A549 (cell line): Measurements from ENCODE around the gene RAB3B. TPM values are rescaled to one million over a fixed set of nuclear protein-coding genes. Genes with fewer than 3 reads are reported as not detected.

ENCODE experiments used
- ATAC-seq, 2 experiments: fragments of 200-7000 bp in 1 of 2; fragments of >200 bp in 1 of 2; cut with Nextera tagmentation in 1 of 2; cut with Tn5 transposase in 1 of 2; 3 replicates each; pipeline versions ENCODE4 v1.8.0 to v1.9.1; 2018 to 2020; ENCODE audit warnings: mild to moderate bottlenecking in 1 of 2, moderate library complexity in 1 of 2
- CTCF ChIA-PET: fragments of 300-600 bp; sonication (Branson Sonifier 250); formaldehyde crosslinking; extraction: SDS; loops from one replicate; lab custom pipeline; 2021; ENCODE audit warnings: antibody characterized with exemption, inconsistent platforms; lab: Yijun Ruan, JAX
- POLR2A ChIA-PET: fragments of 350-600 bp; formaldehyde crosslinking; extraction: SDS; loops from one replicate; lab custom pipeline; 2021; ENCODE audit warnings: antibody characterized with exemption, inconsistent platforms; lab: Yijun Ruan, JAX
- DNase-seq, 2 experiments: peaks; one replicate each; pipeline versions ENCODE4 v3.0.0 to v3.0.0-alpha.2; 2011 to 2016; ENCODE audit warnings: low read depth in 1 of 2, low spot score in 1 of 2
- FAIRE-seq: peaks from 2 replicates; lab custom pipeline; 2011; peaks lifted over from hg19 to GRCh38; lab: Jason Lieb, UNC
- H3K27ac ChIP-seq, 2 experiments: fragments of >200 bp; sonication (Bioruptor Twin); formaldehyde crosslinking; 3 replicates each; pipeline ENCODE4 v1.5.1; 2016 to 2017
- H3K4me1 ChIP-seq: fragments of >200 bp; sonication (Bioruptor Twin); formaldehyde crosslinking; 3 replicates; pipeline ENCODE4 v1.6.1; 2016
- H3K4me2 ChIP-seq: fragments of >200 bp; sonication (Bioruptor Twin); formaldehyde crosslinking; 3 replicates; pipeline ENCODE4 v1.6.1; 2016
- H3K4me3 ChIP-seq: fragments of >200 bp; sonication (Bioruptor Twin); formaldehyde crosslinking; 3 replicates; pipeline ENCODE4 v1.5.1; 2016
- H3K9me3 ChIP-seq: fragments of >200 bp; sonication (Bioruptor Twin); formaldehyde crosslinking; 3 replicates; pipeline ENCODE4 v1.6.1; 2016
- CHD4 ChIP-seq: fragments of 200-600 bp; sonication (generic); IDR thresholded peaks from 2 replicates; pipeline ENCODE4 v1.6.1; 2016; ENCODE audit warnings: antibody characterized with exemption, mild to moderate bottlenecking, borderline replicate concordance
- EP300 ChIP-seq, 2 experiments: fragments of >200 bp; sonication (Bioruptor Twin); formaldehyde crosslinking; IDR thresholded peaks; 2 replicates in 1 of 2; 3 replicates in 1 of 2; pipeline ENCODE4 v1.6.1; 2016 to 2017
- FOSL2 ChIP-seq, 2 experiments: fragments of 450-650 bp in 1 of 2; fragments of >200 bp in 1 of 2; sonication (Bioruptor Twin) in 1 of 2; formaldehyde crosslinking; IDR thresholded peaks; 2 replicates each; pipeline versions ENCODE4 v1.5.0 to v1.6.1; 2016 to 2020; ENCODE audit warnings: mild to moderate bottlenecking in 1 of 2, moderate library complexity in 1 of 2
- FOXS1 ChIP-seq: fragments of 250-450 bp; sonication (Bioruptor Pico); IDR thresholded peaks from 2 replicates; pipeline ENCODE4 v1.5.0; 2020; ENCODE audit warnings: mild to moderate bottlenecking, moderate library complexity
- GATA3 ChIP-seq: IDR thresholded peaks from 2 replicates; pipeline ENCODE4 v1.6.1; 2012; ENCODE audit warnings: borderline replicate concordance
- HEYL ChIP-seq: fragments of 250-450 bp; sonication (Bioruptor Pico); IDR thresholded peaks from 2 replicates; pipeline ENCODE4 v1.8.0; 2021; ENCODE audit warnings: mild to moderate bottlenecking, moderate library complexity
- HOXB5 ChIP-seq: fragments of 250-450 bp; sonication (Bioruptor Pico); IDR thresholded peaks from 2 replicates; pipeline ENCODE4 v1.5.0; 2020; ENCODE audit warnings: mild to moderate bottlenecking, moderate library complexity
- NPAS2 ChIP-seq: fragments of 250-450 bp; sonication (Bioruptor Pico); IDR thresholded peaks from 2 replicates; pipeline ENCODE4 v1.8.0; 2022; ENCODE audit warnings: mild to moderate bottlenecking, moderate library complexity, borderline replicate concordance
- RNF2 ChIP-seq: fragments of 200-600 bp; sonication (generic); IDR thresholded peaks from 2 replicates; pipeline ENCODE4 v1.6.1; 2016; ENCODE audit warnings: low read depth, mild to moderate bottlenecking, antibody characterized with exemption, moderate library complexity, borderline replicate concordance
- ZC3H11A ChIP-seq: fragments of 450-650 bp; IDR thresholded peaks from 2 replicates; pipeline ENCODE4 v1.6.1; 2014; ENCODE audit warnings: antibody characterized with exemption, mild to moderate bottlenecking
- ZFP36 ChIP-seq: fragments of 450-650 bp; IDR thresholded peaks from 2 replicates; pipeline ENCODE4 v1.6.1; 2014; ENCODE audit warnings: borderline replicate concordance; ENCODE audit not compliant: partially characterized antibody
- ZNF302 ChIP-seq: fragments of 250-450 bp; sonication (Bioruptor Pico); IDR thresholded peaks from 2 replicates; pipeline ENCODE4 v1.9.0; 2021; ENCODE audit warnings: inconsistent platforms, mild to moderate bottlenecking, moderate library complexity
- WGBS: methylation state at CpG from one replicate; pipeline ENCODE4 v1.1.6; 2017; ENCODE audit errors: missing lambda C conversion rate; 5-methylcytosine and 5-hydroxymethylcytosine counted together
- polyA plus RNA-seq, 4 experiments: library from polyadenylated mRNA; depleted of rRNA in 3 of 4; stranded (reverse); fragments of >200 nt; fragmentation: RNase III in 1 of 4; extraction: RNeasy Plus Mini Kit Qiagen cat#74134 plus additional on column Dnase treatment in 1 of 4; gene quantifications; 2 replicates in 3 of 4; 3 replicates in 1 of 4; pipeline ENCODE4 v1.2.3, GENCODE V29; 2011 to 2017
- TF ChIP-seq, protein P1 (sequence below): fragments of >200 bp; sonication (Bioruptor Twin); formaldehyde crosslinking; IDR thresholded peaks from 3 replicates; pipeline ENCODE4 v1.6.1; 2016
- TF ChIP-seq, protein P2 (sequence below): fragments of 250-450 bp; sonication (Bioruptor Pico); IDR thresholded peaks from 2 replicates; pipeline ENCODE4 v1.5.0; 2020; ENCODE audit warnings: low read depth, mild to moderate bottlenecking, moderate library complexity
- TF ChIP-seq, protein P3 (sequence below): IDR thresholded peaks from 2 replicates; pipeline ENCODE4 v1.6.1; 2012
- TF ChIP-seq, protein P4 (sequence below): fragments of >200 bp; sonication (Bioruptor Twin); formaldehyde crosslinking; IDR thresholded peaks from 2 replicates; pipeline ENCODE4 v1.6.1; 2016
- TF ChIP-seq, protein P5 (sequence below): fragments of 200-600 bp; sonication (generic); IDR thresholded peaks from 2 replicates; pipeline ENCODE4 v1.6.1; 2016; ENCODE audit warnings: antibody characterized with exemption, mild to moderate bottlenecking, moderate library complexity
- TF ChIP-seq, protein P6 (sequence below): fragments of 150-350 bp; IDR thresholded peaks from 2 replicates; pipeline ENCODE4 v1.6.1; 2014; ENCODE audit warnings: low read depth, mild to moderate bottlenecking, low read length
- TF ChIP-seq, protein P7 (sequence below): fragments of 250-450 bp; sonication (Bioruptor Pico); IDR thresholded peaks from 2 replicates; pipeline ENCODE4 v1.5.0; 2021; ENCODE audit warnings: mild to moderate bottlenecking, moderate library complexity, borderline replicate concordance

Gene RAB3B
- polyA plus RNA-seq, 2 of the 4 experiments (the other 2 are of a cell fraction), result 6.9 to 15.1 TPM

DNA sequence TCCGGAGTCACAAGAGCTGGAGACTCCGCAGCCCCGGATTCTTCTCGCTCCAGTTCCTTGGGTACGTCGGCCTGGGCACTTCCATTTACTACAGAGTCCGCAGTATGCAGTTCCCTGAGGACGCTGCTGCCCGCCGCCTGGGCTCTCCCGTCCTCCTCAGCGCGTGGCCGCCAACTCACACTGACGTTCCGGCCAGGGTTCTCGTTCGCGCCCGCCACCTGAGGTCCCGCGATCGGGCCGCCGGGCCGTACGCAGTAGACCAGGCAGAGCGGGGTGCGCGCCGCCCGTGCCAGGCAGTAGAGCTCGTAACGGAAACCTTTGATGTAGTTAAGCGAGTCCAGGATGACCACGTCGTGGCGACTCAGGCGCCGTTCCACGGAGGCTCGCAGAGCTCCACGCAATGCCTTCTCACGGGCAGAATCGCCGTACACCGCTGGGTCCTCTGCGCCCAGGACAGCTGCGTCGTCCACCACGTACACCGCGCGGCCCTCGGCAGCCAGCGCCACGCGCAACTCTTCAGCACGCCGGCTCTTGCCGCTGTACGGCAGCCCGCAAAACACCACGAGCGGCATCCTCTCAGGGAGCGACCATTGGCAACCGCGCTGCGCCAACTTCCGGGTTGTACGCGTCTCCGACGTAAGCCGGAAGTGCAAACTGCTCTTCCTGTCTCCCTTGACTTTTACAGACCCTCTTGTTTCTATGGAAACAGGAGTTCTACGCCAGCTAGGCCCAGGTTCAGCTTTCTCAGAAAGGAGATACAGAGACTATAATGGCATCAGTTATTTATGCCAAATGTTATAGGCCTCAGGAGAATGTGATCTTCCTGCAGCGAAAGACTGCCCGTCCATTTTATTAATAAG lies 42.9 kb upstream of the RAB3B start, which contains the start of gene KTI12 (continued):
- TF ChIP-seq, protein P1, sequence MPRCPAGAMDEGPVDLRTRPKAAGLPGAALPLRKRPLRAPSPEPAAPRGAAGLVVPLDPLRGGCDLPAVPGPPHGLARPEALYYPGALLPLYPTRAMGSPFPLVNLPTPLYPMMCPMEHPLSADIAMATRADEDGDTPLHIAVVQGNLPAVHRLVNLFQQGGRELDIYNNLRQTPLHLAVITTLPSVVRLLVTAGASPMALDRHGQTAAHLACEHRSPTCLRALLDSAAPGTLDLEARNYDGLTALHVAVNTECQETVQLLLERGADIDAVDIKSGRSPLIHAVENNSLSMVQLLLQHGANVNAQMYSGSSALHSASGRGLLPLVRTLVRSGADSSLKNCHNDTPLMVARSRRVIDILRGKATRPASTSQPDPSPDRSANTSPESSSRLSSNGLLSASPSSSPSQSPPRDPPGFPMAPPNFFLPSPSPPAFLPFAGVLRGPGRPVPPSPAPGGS, result 0 out of 3 replicates have a peak, but pooled peaks have one; percentile 32

DNA sequence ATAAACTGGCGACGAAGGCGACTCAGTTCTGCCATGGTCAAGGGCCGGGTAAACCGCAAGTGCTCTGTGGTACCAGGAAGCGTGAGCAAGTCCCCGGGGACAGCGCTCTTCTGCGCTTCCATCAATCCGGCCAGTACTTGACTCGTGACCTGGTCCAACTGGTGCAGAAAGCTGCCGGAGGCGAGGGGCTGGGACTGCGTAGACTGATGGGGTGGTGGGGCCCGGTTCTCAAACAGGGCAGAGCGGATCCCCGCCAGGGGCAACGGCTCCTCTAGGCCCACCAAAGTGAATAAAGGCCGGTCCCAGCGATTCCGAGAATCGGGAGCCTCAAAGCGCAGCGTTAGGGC lies 42.3 kb upstream of the RAB3B start:
- TF ChIP-seq CHD4, result no peak
- TF ChIP-seq, protein P2, sequence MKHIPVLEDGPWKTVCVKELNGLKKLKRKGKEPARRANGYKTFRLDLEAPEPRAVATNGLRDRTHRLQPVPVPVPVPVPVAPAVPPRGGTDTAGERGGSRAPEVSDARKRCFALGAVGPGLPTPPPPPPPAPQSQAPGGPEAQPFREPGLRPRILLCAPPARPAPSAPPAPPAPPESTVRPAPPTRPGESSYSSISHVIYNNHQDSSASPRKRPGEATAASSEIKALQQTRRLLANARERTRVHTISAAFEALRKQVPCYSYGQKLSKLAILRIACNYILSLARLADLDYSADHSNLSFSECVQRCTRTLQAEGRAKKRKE, result no peak
- no peak for TF ChIP-seq NPAS2 (CRISPR knock-in tag)
- TF ChIP-seq, protein P3, sequence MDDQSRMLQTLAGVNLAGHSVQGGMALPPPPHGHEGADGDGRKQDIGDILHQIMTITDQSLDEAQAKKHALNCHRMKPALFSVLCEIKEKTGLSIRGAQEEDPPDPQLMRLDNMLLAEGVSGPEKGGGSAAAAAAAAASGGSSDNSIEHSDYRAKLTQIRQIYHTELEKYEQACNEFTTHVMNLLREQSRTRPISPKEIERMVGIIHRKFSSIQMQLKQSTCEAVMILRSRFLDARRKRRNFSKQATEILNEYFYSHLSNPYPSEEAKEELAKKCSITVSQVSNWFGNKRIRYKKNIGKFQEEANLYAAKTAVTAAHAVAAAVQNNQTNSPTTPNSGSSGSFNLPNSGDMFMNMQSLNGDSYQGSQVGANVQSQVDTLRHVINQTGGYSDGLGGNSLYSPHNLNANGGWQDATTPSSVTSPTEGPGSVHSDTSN, result no peak
- TF ChIP-seq ZC3H11A, result no peak
- no peak for TF ChIP-seq HOXB5 (CRISPR knock-in tag)
- no peak for TF ChIP-seq EP300 (IDR thresholded peaks at IDR 0.05)
- TF ChIP-seq, protein P4, sequence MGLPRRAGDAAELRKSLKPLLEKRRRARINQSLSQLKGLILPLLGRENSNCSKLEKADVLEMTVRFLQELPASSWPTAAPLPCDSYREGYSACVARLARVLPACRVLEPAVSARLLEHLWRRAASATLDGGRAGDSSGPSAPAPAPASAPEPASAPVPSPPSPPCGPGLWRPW, result no peak
- TF ChIP-seq RNF2, result no peak
- no peak for TF ChIP-seq FOSL2 (IDR thresholded peaks at IDR 0.05)
- no peak for TF ChIP-seq FOSL2 (CRISPR knock-in tag; IDR thresholded peaks at IDR 0.05)
- TF ChIP-seq HEYL, result no peak
- no peak for TF ChIP-seq GATA3
- TF ChIP-seq ZFP36, result no peak
- TF ChIP-seq, all 56 proteins: peak for 0
- ChIA-PET POLR2A (interaction anchor here (0.6 to 3.0 kb wide), 3 partner anchors 23 to 520 kb away, joined by 3 to 13 read pairs (median 3); partner anchors contain the start of genes BTF3L4, TUT4 and TXNDC12), CTCF (interaction anchor here (1.9 kb wide), 1 partner anchor 136 kb away, joined by 6 read pairs; no protein-coding TSS in a partner anchor)
- peaks cover 46% of the 10 kb centered on the region for H3K4me1 ChIP-seq
- H3K27ac ChIP-seq, result peak overlapping the region; percentile 91 to 99
- DNase-seq (peak; percentile 15 to 32), FAIRE-seq (no peak), ATAC-seq (peak; percentile 60 to 69)
- WGBS, result 4% methylated on average over 12 of the region's 24 CpGs
- H3K4me2 ChIP-seq, result peak overlapping the region; percentile 99
- H3K4me3 ChIP-seq, result peak overlapping the region; percentile 95
- H3K9me3 ChIP-seq, result no peaks in the 10 kb centered on the region

DNA sequence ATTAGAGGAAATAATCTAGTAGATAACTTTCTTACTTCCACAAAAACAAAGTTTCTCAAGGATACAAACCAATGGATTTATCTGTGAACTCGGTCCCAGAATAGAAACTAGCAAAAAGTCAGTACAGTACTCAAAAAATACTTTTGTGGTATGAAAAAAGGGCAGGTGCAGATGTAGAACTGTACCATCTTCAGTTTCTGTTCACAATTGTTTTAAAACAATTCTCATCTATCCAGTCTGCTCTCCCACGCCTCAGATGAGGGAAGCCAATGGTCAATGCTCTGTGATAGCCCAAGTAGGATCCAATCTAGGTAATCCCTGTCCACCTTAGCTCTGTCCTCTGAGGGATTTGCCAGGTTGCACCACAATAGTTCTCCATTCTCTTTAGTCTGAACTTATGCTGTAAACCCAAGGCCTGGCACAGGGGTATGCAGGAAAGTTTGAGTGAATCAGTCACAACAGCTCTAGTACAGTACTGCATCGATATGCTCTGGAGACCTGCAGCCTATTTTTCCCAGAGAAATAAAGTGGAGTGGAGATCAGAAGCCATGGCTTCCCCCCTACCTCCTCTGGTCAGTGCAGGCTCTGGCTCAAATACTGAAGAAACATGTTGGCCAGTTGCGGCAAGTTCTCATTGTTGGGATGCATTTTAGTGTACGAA lies 41.8 kb upstream of the RAB3B start:
- Histone ChIP-seq H3K4me3 (peak overlapping the region; percentile 95), H3K27ac (peak overlapping the region; percentile 91 to 99), H3K9me3 (no peaks in the 10 kb centered on the region), H3K4me2 (peak overlapping the region; percentile 99), H3K4me1 (peaks cover 42% of the 10 kb centered on the region)
- CTCF ChIA-PET, result interaction anchor here (0.6 to 1.9 kb wide), 2 partner anchors 135 to 405 kb away, joined by 4 to 6 read pairs; no protein-coding TSS in a partner anchor
- FAIRE-seq (no peak), DNase-seq (peak in 1 of 2 experiments; percentile 8), ATAC-seq (peak; percentile 38 to 52; a peak in 5 of 6 replicates)
- POLR2A ChIA-PET, result interaction anchor here (3.0 kb wide), 1 partner anchor 23 kb away, joined by 13 read pairs; the partner anchor contains the start of genes BTF3L4 and TXNDC12
- TF ChIP-seq, protein P5, sequence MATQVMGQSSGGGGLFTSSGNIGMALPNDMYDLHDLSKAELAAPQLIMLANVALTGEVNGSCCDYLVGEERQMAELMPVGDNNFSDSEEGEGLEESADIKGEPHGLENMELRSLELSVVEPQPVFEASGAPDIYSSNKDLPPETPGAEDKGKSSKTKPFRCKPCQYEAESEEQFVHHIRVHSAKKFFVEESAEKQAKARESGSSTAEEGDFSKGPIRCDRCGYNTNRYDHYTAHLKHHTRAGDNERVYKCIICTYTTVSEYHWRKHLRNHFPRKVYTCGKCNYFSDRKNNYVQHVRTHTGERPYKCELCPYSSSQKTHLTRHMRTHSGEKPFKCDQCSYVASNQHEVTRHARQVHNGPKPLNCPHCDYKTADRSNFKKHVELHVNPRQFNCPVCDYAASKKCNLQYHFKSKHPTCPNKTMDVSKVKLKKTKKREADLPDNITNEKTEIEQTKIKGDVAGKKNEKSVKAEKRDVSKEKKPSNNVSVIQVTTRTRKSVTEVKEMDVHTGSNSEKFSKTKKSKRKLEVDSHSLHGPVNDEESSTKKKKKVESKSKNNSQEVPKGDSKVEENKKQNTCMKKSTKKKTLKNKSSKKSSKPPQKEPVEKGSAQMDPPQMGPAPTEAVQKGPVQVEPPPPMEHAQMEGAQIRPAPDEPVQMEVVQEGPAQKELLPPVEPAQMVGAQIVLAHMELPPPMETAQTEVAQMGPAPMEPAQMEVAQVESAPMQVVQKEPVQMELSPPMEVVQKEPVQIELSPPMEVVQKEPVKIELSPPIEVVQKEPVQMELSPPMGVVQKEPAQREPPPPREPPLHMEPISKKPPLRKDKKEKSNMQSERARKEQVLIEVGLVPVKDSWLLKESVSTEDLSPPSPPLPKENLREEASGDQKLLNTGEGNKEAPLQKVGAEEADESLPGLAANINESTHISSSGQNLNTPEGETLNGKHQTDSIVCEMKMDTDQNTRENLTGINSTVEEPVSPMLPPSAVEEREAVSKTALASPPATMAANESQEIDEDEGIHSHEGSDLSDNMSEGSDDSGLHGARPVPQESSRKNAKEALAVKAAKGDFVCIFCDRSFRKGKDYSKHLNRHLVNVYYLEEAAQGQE, result no peak
- TF ChIP-seq HOXB5 (CRISPR knock-in tag) (no peak), ZNF302 (no peak), FOXS1 (CRISPR knock-in tag) (no peak)
- TF ChIP-seq, protein P6, sequence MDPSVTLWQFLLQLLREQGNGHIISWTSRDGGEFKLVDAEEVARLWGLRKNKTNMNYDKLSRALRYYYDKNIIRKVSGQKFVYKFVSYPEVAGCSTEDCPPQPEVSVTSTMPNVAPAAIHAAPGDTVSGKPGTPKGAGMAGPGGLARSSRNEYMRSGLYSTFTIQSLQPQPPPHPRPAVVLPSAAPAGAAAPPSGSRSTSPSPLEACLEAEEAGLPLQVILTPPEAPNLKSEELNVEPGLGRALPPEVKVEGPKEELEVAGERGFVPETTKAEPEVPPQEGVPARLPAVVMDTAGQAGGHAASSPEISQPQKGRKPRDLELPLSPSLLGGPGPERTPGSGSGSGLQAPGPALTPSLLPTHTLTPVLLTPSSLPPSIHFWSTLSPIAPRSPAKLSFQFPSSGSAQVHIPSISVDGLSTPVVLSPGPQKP, result no peak
- TF ChIP-seq, protein P7, sequence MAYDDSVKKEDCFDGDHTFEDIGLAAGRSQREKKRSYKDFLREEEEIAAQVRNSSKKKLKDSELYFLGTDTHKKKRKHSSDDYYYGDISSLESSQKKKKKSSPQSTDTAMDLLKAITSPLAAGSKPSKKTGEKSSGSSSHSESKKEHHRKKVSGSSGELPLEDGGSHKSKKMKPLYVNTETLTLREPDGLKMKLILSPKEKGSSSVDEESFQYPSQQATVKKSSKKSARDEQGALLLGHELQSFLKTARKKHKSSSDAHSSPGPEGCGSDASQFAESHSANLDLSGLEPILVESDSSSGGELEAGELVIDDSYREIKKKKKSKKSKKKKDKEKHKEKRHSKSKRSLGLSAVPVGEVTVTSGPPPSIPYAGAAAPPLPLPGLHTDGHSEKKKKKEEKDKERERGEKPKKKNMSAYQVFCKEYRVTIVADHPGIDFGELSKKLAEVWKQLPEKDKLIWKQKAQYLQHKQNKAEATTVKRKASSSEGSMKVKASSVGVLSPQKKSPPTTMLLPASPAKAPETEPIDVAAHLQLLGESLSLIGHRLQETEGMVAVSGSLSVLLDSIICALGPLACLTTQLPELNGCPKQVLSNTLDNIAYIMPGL, result no peak
- 24% methylated on average over 5 of the region's 5 CpGs for WGBS
